Regular cardiac myocyte (primary cell): ENCODE data around the gene CYBC1. TPM values are rescaled to one million over a fixed set of nuclear protein-coding genes. Genes with fewer than 3 reads are reported as not detected.

Experiments used
- total RNA-seq: library from RNA; depleted of rRNA; stranded (reverse); fragments of >200 nt; gene quantifications from 2 replicates; pipeline ENCODE4 v1.2.3, GENCODE V29; 2014

CYBC1 gene
- 44.5 and 63.3 TPM in 2 replicates for total RNA-seq

DNA sequence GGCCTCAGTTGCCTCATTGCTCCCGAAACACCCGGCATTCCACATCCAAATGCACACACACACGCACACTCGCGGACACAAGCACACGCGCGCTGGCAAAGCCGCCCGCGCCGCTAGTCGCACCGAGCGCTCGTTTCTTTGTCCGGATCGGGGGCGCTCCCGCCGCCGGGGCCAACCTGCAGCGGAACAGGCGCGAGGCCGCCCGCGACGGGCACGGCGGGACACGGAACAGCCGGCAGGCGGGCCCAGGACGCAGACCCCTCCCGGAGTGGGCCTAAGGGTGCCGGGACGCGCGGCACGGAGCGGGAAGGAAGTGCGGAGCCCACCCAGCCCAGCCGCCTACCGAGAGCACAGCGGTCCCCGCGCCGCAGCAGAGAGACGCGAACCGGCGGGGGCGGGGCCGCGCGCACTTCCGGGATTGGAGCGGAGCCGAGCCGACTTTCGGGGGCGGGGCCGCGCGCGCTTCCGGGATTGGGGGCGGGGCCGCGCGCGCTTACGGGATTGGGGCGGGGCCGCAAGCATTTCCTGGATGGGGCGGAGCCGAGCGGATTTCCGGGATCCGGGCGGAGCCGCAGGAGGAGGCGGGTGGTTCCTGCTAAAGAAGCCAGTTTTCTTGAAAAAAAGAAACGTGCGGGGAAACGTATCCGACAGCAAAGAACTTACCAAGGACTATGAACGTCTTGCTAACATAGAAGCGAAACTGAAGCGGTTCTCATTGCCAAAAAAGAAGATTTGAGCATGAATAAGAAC is at the start of gene CYBC1:
TSS of gene CYBC1 (minus strand) at position 396 of the 750 bp plus-strand sequence. CDS start 1,498 bp downstream, outside the sequence.

DNA sequence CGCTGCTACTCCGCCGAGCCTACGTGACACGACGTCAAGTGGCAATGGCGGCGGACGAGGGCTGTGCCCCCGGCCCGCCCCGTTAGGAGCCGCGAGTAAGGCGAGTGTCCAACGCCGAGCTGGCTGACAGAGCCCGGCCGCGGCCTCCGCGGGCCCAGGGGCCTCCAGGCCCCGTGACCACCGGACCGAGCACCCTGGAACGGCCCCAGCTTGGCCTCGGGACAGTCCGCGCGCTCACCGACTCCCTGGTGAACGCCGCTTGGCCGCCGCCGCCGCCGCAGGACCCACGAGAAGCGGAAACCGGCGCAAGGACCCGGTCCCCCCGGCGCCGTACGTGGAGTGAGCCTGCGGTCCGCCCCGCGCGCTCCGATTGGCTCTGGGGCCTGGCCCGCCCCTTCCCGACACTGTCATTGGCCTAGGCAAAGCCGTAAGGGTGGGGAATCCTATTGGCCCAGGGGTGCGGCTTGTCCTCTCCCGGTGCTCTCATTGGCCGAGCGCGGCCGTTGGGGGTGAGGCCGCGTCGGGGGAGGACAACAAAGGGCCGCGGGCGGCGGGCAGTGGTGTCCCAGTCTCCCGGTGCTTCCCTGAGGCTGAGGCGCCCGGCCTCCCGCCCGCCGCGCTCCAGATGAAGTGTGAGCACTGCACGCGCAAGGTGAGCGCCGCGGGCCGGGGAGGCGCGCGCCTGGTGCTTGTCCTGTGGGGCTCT is 7.8 kb upstream of the CYBC1 start, which contains the start of gene NARF:
TSS of gene NARF (plus strand) at position 563 of the 706 bp plus-strand sequence. CDS start at position 626, 63 bp downstream.

GRCh38 chr17:82418001-82418986 is 32.3 kb downstream of the CYBC1 start, which contains the start of the genes HEXD and OGFOD3:
TSS of gene HEXD (plus strand) at chr17:82418347. CDS start at chr17:82419800, 1,453 bp downstream.
TSS of gene OGFOD3 (minus strand) at chr17:82418586. CDS start at chr17:82418485, 101 bp downstream.

Other genes with a start within 250 kb of the CYBC1 start
- 10.2 and 11.6 TPM in 2 replicates for gene CCDC57, start 237.9 kb downstream of the CYBC1 start, total RNA-seq
- gene SLC16A3, start 221.7 kb downstream of the CYBC1 start, total RNA-seq = 203 and 289 TPM in 2 replicates
- 36.6 and 55.4 TPM in 2 replicates for gene CSNK1D, start 177.1 kb downstream of the CYBC1 start, total RNA-seq
- not detected in 2 replicates for gene CD7, start 133.1 kb downstream of the CYBC1 start, total RNA-seq
- 8.6 and 14.7 TPM in 2 replicates for gene SECTM1, start 117.0 kb downstream of the CYBC1 start, total RNA-seq
- gene TEX19, start 91.5 kb downstream of the CYBC1 start, total RNA-seq = 0.19 TPM in 1 of 2 replicates, not detected in the other
- not detected in 2 replicates for gene UTS2R, start 79.0 kb downstream of the CYBC1 start, total RNA-seq
- 6.1 and 8.2 TPM in 2 replicates for gene HEXD, start 32.4 kb downstream of the CYBC1 start, total RNA-seq
- gene OGFOD3, start 32.2 kb downstream of the CYBC1 start, total RNA-seq = 17.8 and 31.9 TPM in 2 replicates
- 32.4 and 43.5 TPM in 2 replicates for gene NARF, start 8.0 kb upstream of the CYBC1 start, total RNA-seq
- gene FOXK2, start 69.0 kb upstream of the CYBC1 start, total RNA-seq = 21.1 and 24.0 TPM in 2 replicates
- 59.6 and 72.2 TPM in 2 replicates for gene WDR45B, start 197.7 kb upstream of the CYBC1 start, total RNA-seq
- 6.8 and 7.9 TPM in 2 replicates for gene RAB40B, start 247.9 kb upstream of the CYBC1 start, total RNA-seq